ENCODE data around the gene HDAC4.

GRCh38 chr2:239186516-239187357 is 214.1 kb downstream of the HDAC4 start:
- TF ChIP-seq TAF1 (IDR thresholded peaks at IDR 0.05; ENCODE audit: low read depth) (no peak), MAX (IDR thresholded peaks at IDR 0.05) (no peak), REST (IDR thresholded peaks at IDR 0.05; ENCODE audit: low read depth) (no peak), RAD21 (IDR thresholded peaks at IDR 0.05; ENCODE audit: low read depth) (no peak), EGR1 (IDR thresholded peaks at IDR 0.05) (no peak), YY1 (IDR thresholded peaks at IDR 0.05; ENCODE audit: low read depth) (no peak), NFIC (IDR thresholded peaks at IDR 0.05) (no peak), EP300 (IDR thresholded peaks at IDR 0.05; ENCODE audit: borderline replicate concordance) (no peak)

All from Ishikawa (cell line).